ENCODE measurements around the gene DNAJC22.
"Not testable (repeated sequence)": the region's sequence is repeated elsewhere in the genome, so short reads cannot be mapped to it uniquely, and the experiment has no call there.

DNAJC22 gene

GRCh38 chr12:49346659-49347310 lies at the start of gene DNAJC22:
TSS of gene DNAJC22 (plus strand) at chr12:49346888. CDS start at chr12:49348873, 1,985 bp downstream.
- DNase-seq: no peak

- no peak for DNase-seq
These were observed 49.0 kb upstream of the DNAJC22 start for GRCh38 chr12:49297695-49298060.

GRCh38 chr12:49298160-49298559 lies 48.5 kb upstream of the DNAJC22 start:
- DNase-seq: peak; percentile 12

- peak; percentile 79 for DNase-seq
These were observed 44.9 kb upstream of the DNAJC22 start for GRCh38 chr12:49301760-49302159.

GRCh38 chr12:49304161-49304560 lies 42.5 kb upstream of the DNAJC22 start:
- no peak for DNase-seq

GRCh38 chr12:49305762-49306510 lies 40.8 kb upstream of the DNAJC22 start:
- no peak for DNase-seq

- DNase-seq: no peak
These were observed 37.3 kb upstream of the DNAJC22 start for GRCh38 chr12:49309386-49309785.

- DNase-seq: not testable (repeated sequence)
These were observed 36.2 kb upstream of the DNAJC22 start for GRCh38 chr12:49310451-49311000.

- DNase-seq: no peak
These were observed 31.9 kb upstream of the DNAJC22 start for GRCh38 chr12:49314811-49315210.

GRCh38 chr12:49317118-49317517 lies 29.6 kb upstream of the DNAJC22 start:
- not testable (repeated sequence) for DNase-seq

- DNase-seq: not testable (repeated sequence)
These were observed 26.1 kb upstream of the DNAJC22 start for GRCh38 chr12:49320411-49321103.

- DNase-seq: no peak
These were observed 24.4 kb upstream of the DNAJC22 start for GRCh38 chr12:49322367-49322707.

GRCh38 chr12:49322708-49323523 lies 23.8 kb upstream of the DNAJC22 start, which contains the start of gene TROAP:
TSS of gene TROAP (plus strand) at chr12:49323255. CDS start at chr12:49323609, 354 bp downstream.
- peak; percentile 99 for DNase-seq

- DNase-seq: no peak
These were observed 23.1 kb upstream of the DNAJC22 start for GRCh38 chr12:49323524-49324097.

GRCh38 chr12:49325606-49326005 lies 21.1 kb upstream of the DNAJC22 start:
- DNase-seq: no peak

- DNase-seq: no peak
These were observed 19.3 kb upstream of the DNAJC22 start for GRCh38 chr12:49327368-49327767.

- no peak for DNase-seq
These were observed 18.8 kb upstream of the DNAJC22 start for GRCh38 chr12:49327887-49328286.

- DNase-seq: no peak
These were observed 17.9 kb upstream of the DNAJC22 start for GRCh38 chr12:49328816-49329215.

- DNase-seq: no peak
These were observed 16.6 kb upstream of the DNAJC22 start for GRCh38 chr12:49330032-49330619.

GRCh38 chr12:49330631-49331379 lies 15.9 kb upstream of the DNAJC22 start:
- no peak for DNase-seq

Data from activated CD4-positive, alpha-beta T cell treated with anti-CD3 and anti-CD28 coated beads, Interleukin-2, amount 50 U/mL, for 16 hours (primary cell).